Heart left ventricle (tissue), 13 donors: ENCODE data around the gene AFAP1.

Source experiments
- CTCF ChIP-seq, 12 donors: fragments of 200-600 bp; sonication (generic) in 4 of 12; IDR thresholded peaks; one replicate each; pipeline versions ENCODE4 v1.5.0 to v1.8.0; 2018 to 2022; ENCODE audit warnings: antibody characterized with exemption in 12 of 12, mild to moderate bottlenecking in 5 of 12
- POLR2A ChIP-seq, 2 donors: fragments of 450-650 bp; IDR thresholded peaks; one replicate each; pipeline ENCODE4 v1.6.1; 2017; ENCODE audit warnings: antibody characterized with exemption in 2 of 2, mild to moderate bottlenecking in 2 of 2, moderate library complexity in 2 of 2
- donor health status: ischemic (EF 13 %, LVEDD 7.1; RV severe dilation, severe dysfunction).
- donor health status: DM: no; HTN: yes; CAD: no.
- donor health status: DM: no; HTN: no; CAD: no.
- donor health status: ischemic (EF 25% LVEDD 6.9; RV normal size, moderate dysfunction).
- donor health status: ischemic (EF 25% LVEDD 5.7; RV mildly dilated, moderate dysfunction).
- donor health status: ischemic (EF 35%, LVEDD 5.7; RV mildly dilated, moderate dysfunction).
- donor health status: nonischemic (EF 11% LVEDD 7.7; RV severe dilation, severe dysfunction).
- donor health status: DM: yes; HTN: yes; CAD: no.
- donor health status: PGD.
- donor health status: ischemic (EF 29% LVEDD 5.4; RV normal size, mild dysfunction).
- donor health status: nonischemic (EF 23%, LVEDD 6.1; RV moderate dilation, normal function).

- peak in 2 of 12 donors; percentile 32 for TF ChIP-seq CTCF (IDR thresholded peaks at IDR 0.05)
- no peak for TF ChIP-seq POLR2A (IDR thresholded peaks at IDR 0.05)
These were observed 10.3 kb downstream of the AFAP1 start for GRCh38 chr4:7929118-7929951.
